ACHN (cell line): Measurements from ENCODE around the gene KIAA2012.

ENCODE experiments used
- DNase-seq: peaks from one replicate; pipeline ENCODE4 v3.0.0-alpha.2; 2015
- in situ Hi-C: cut with HindIII; loops from 2 replicates; pipeline ENCODE4 v1.10.0; 2017; ENCODE audit warnings: low sequenced_read_pairs, low pct_ligation_motif_present, low pct_unique_long_range_greater_than_20kb

The KIAA2012 gene

GRCh38 chr2:202040079-202040844, 32.8 kb upstream of the KIAA2012 start:
- in situ Hi-C loops, result no loop called here
- no peak for DNase-seq

GRCh38 chr2:202042444-202042843, 30.6 kb upstream of the KIAA2012 start:
- no peak for DNase-seq

DNA sequence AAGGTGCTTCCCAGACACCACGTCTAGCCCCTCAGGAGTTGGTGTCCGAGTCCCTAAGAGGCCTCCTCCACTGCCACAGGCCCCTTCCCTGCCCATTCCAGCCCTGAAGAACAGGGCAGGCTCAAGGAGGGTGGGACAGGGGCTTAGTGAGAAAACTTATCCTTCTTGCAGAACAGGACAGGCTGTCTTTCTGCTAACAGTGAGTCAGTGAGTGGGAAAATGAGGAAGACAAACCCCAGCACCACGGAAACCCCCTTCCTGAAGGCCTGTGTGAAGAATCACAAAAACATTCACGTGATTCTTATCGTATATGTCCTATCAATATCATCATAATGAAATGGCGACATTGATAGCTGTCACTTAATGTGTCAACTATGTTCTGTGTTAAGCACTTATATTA, 29.6 kb upstream of the KIAA2012 start:
- in situ Hi-C loops, result no loop called here
- DNase-seq, result no peak

More at GRCh38 chr2:202042444-202042843, 30.6 kb upstream of the KIAA2012 start:
- in situ Hi-C loops, result no loop called here

DNA sequence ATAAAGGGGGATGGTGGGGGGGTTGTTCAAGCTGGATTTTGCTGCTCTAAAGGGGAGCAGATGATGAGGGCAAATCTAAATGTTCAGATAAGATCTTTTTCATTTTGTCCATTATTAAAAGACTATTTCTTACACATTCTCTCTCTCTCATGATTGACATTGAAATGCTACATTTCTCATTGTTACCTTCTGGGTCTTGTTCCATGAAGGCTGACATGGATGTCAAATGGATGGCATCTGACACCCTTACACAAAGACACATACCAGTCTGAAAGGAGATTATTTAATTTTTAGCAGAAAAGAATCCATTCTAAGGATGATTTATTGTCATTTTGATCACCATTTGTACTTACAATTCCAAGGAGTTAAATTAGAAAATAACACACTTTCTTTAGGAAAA, 28.3 kb upstream of the KIAA2012 start:
- DNase-seq, result no peak
- in situ Hi-C loops, result no loop called here

DNA sequence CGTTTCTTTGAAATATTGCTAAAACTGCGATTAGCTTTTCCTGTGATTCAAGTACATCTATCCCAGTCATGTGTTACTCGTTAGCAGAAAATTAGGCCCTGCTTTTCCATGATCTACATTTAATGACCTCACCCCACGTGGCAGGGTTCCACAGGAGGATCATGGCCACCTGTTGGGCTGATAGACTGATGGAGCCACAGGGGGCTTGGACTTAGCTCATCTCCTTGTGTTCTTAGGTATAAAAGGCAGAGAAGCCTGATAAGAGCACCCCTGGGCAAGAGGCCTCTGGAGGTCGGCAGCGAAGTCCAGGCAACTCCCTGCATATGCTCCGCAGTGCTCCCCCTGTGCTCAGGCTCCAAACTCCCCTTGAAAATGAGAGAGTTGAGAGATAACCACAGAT, 26.5 kb upstream of the KIAA2012 start:
- DNase-seq, result no peak
- in situ Hi-C loops, result no loop called here

DNA sequence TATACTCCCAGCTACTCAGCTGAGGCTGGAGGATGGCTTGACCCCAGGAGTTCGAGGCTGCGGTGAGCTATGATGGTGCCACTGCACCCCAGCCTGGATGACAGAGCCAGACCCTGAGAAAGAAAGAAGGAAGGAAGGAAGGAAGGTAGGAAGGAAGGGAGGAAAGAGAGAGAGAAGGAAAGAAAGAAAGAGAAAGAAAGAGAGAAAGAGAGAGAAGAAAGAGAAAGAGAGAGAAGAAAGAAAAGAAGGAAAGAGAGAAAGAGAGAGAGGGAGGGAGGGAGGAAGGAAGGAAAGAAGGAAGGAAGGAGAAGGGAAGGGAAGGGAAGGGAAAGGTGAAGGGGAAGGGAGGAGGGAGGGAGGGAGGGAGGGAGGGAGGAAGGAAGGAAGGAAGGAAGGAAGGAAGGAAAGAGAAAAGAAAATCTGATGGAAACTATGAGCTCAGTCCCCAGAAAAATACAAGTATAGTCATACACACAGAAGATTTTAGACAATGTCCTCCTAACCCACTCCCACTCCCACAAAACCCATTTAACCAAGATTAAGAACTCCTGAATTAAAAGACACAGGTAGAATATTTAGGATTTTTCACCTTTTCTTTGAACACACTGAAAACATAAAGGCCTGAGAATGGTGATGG, 23.8 kb upstream of the KIAA2012 start:
- in situ Hi-C loops, result no loop called here
- DNase-seq, result no peak

DNA sequence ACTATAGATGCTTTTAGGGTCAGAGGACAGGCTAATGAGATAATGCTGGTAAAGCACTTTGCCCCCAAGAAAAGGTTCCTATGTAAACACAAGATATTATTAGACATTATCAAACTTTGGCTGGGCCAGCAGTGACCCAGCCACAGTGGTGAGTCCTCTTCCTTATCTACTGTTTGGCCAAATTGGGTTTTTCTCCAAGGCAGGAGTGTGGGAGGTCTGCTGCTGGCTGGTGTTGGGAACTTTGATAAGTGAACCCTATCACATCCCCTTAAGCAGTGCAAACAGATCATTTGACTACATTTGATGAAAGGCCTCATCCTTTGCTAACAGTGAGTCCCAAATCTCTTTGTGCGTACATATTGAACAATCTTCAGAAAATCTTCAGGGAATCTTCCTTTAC, 23.2 kb upstream of the KIAA2012 start:
- DNase-seq, result no peak
- in situ Hi-C loops, result no loop called here

- in situ Hi-C loops, result no loop called here
- DNase-seq, result no peak
These were observed 22.4 kb upstream of the KIAA2012 start for GRCh38 chr2:202050652-202051051.

- in situ Hi-C loops, result no loop called here
- DNase-seq, result no peak
These were observed 21.4 kb upstream of the KIAA2012 start for GRCh38 chr2:202051499-202052161.

DNA sequence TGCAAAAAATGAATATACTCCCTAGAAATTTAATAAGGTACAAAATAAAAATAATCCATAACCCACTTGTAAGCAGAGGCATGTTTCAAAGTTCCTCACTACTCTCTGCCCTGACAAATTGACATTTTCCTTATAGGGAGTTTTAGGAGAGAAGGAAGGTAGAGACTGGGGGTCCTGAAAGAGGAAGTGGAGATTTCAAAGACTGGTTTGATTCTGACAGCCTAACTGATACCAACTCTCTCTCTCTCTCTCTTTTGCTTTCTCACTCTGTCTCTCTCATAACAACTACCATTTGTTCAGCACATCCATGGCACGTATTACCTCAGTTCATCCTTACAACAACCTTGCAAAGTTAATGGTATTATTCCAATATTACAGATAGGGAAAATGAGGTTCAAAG, 20.8 kb upstream of the KIAA2012 start:
- in situ Hi-C loops, result no loop called here

GRCh38 chr2:202054679-202055078, 18.4 kb upstream of the KIAA2012 start:
- DNase-seq, result no peak
- in situ Hi-C loops, result no loop called here

More for the DNA sequence above, 20.8 kb upstream of the KIAA2012 start:
- DNase-seq, result no peak

GRCh38 chr2:202056611-202057010, 16.4 kb upstream of the KIAA2012 start:
- DNase-seq, result peak; percentile 33
- in situ Hi-C loops, result no loop called here

DNA sequence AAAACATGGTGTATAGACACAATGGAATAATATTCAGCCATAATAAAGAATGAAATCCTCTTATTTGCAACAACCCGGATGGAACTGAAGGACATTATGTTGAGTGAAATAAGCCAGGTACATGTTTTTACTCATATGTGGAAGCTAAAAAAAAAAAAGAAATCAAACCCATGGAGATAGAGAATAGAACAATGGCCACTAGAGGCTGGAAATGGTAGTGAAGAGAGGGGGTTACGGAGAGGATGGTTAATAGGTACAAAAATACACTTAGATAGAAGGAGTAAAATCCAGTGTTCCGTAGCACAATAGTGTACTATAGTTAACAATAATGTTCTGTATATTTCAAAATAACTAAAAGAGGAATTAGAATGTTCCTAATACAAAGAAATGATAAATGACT, 12.8 kb upstream of the KIAA2012 start:
- DNase-seq, result peak; percentile 15
- in situ Hi-C loops, result no loop called here

- in situ Hi-C loops, result no loop called here
These were observed 11.4 kb upstream of the KIAA2012 start for GRCh38 chr2:202061695-202062094.

GRCh38 chr2:202064171-202064880, 8.7 kb upstream of the KIAA2012 start:
- DNase-seq, result peak; percentile 48
- in situ Hi-C loops, result no loop called here

More at GRCh38 chr2:202061695-202062094, 11.4 kb upstream of the KIAA2012 start:
- no peak for DNase-seq

DNA sequence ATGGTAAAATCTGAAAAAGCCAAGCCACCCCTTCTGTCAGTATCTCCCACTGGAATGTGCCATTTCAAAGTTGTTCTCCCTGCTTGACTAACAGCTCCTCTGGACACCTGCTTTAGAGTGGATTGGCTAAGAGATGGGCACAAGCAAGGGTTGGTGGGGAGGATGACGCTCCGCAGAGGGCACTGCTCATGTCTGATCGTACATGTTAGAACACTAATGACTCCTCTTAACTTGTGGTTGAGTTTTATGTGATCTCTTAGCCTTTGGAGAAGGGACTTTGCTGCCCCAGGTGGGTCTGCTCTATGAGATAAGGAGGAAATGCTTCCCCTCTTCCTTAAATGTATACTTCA, 8.2 kb upstream of the KIAA2012 start:
- DNase-seq, result no peak
- in situ Hi-C loops, result no loop called here

GRCh38 chr2:202065876-202066275, 7.2 kb upstream of the KIAA2012 start:
- in situ Hi-C loops, result no loop called here
- DNase-seq, result no peak

DNA sequence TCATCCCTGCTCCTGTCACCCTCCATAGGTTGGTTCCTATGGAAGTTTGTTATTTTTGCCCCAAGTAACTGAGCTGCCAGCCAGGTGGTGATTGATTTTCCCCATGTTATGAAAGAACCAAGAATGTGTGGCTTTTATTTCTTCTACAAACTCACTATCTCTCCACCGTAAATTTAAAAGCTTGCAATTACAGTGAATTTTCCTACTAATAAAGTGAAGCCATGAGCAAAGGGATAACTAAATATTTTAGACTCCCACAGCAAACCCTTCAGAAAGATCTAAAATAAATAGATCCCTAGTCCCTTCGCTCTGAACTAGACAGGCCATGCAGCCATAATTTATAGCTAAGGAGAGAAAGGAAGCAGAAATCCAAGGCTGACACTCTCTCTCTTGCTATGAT, 6.2 kb upstream of the KIAA2012 start:
- in situ Hi-C loops, result no loop called here
- no peak for DNase-seq

DNA sequence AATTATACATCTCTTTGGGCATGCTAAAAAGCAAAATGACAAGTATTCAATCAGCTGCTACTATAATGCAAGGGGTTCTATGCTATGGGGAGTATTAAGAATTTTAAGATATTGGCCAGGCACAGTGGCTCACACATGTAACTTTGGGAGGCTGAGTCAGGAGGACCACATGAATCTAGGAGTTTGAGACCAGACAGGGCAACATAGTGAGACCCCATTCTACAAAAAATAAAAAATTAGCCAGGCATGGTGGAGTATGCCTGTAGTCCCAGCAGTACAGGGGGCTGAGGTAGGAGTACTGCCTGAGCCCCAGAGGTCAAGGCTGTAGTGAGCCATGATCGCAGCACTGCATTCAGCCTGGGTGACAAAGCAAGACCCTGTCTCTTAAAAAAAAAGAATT, 5.5 kb upstream of the KIAA2012 start:
- in situ Hi-C loops, result no loop called here

More for the DNA sequence above, 5.5 kb upstream of the KIAA2012 start:
- DNase-seq, result no peak
